Endothelial cell of umbilical vein (primary cell): Measurements from ENCODE around the gene TAMALIN. TPM values are rescaled to one million over a fixed set of nuclear protein-coding genes. Genes with fewer than 3 reads are reported as not detected.

Source experiments
- BruUV-seq: library from RNA; stranded (reverse); fragments of 400-500 nt; replicated peaks from 2 replicates; lab custom pipeline; 2021; lab: Mats Ljungman, UMichigan
- CTCF ChIA-PET: fragments of 300-600, 350-600 bp; sonication (Branson Sonifier 250); formaldehyde crosslinking; loops from one replicate; lab custom pipeline; 2021; ENCODE audit warnings: antibody characterized with exemption, inconsistent platforms; lab: Charles Lee
- POLR2A ChIA-PET: fragments of 300-600, 350-600 bp; sonication (Branson Sonifier 250); formaldehyde crosslinking; loops from one replicate; lab custom pipeline; 2021; ENCODE audit warnings: antibody characterized with exemption, inconsistent platforms; lab: Charles Lee
- DNase-seq: peaks from one replicate; pipeline ENCODE4 v3.0.0-alpha.2; 2011; ENCODE audit warnings: low read depth, low spot score
- FAIRE-seq: peaks from 2 replicates; lab custom pipeline; 2011; peaks lifted over from hg19 to GRCh38; lab: Jason Lieb, UNC
- H2AFZ ChIP-seq: 2 replicates; pipeline ENCODE4 v1.6.0; 2012; ENCODE audit warnings: low read depth, low read length, control low read depth, inconsistent platforms
- H3K27ac ChIP-seq: 2 replicates; pipeline ENCODE4 v1.5.1; 2011; ENCODE audit warnings: low read depth, mild to moderate bottlenecking, control low read depth, low read length, moderate library complexity; ENCODE audit not compliant: insufficient read depth
- H3K27me3 ChIP-seq, 2 experiments: 2 replicates each; pipeline versions ENCODE4 v1.6.0 to v1.6.1; 2011; ENCODE audit warnings: low read length in 2 of 2, mixed read lengths in 1 of 2; ENCODE audit not compliant: control insufficient read depth in 2 of 2, insufficient read depth in 2 of 2
- H3K36me3 ChIP-seq, 2 experiments: 2 replicates in 1 of 2; 3 replicates in 1 of 2; pipeline ENCODE4 v1.5.1; 2011; ENCODE audit warnings: low read length in 2 of 2, mild to moderate bottlenecking in 1 of 2, moderate library complexity in 1 of 2; ENCODE audit not compliant: control insufficient read depth in 2 of 2, insufficient read depth in 2 of 2; ENCODE audit errors: extremely low read depth in 1 of 2
- H3K4me1 ChIP-seq: 3 replicates; pipeline ENCODE4 v1.5.1; 2011; ENCODE audit warnings: mild to moderate bottlenecking, low read length; ENCODE audit not compliant: control insufficient read depth, insufficient read depth; ENCODE audit errors: extremely low read depth
- H3K4me2 ChIP-seq: 2 replicates; pipeline ENCODE4 v1.6.1; 2011; ENCODE audit warnings: low read length, control low read depth, mixed read lengths; ENCODE audit not compliant: insufficient read depth
- H3K4me3 ChIP-seq, 3 experiments: fragments of 200-600 bp in 1 of 3; sonication (generic), shearing (Covaris generic) in 1 of 3; replicated peaks in 1 of 3; 2 replicates each; pipeline ENCODE4 v1.5.1; 2011 to 2016; ENCODE audit warnings: control low read depth in 3 of 3, low read length in 3 of 3, mild to moderate bottlenecking in 2 of 3, inconsistent platforms in 1 of 3, low read depth in 1 of 3, moderate library complexity in 1 of 3; ENCODE audit not compliant: insufficient read depth in 1 of 3
- H3K79me2 ChIP-seq: 2 replicates; pipeline ENCODE4 v1.6.0; 2012; ENCODE audit warnings: low read length, inconsistent platforms; ENCODE audit not compliant: control insufficient read depth, insufficient read depth
- H3K9ac ChIP-seq: replicated peaks from 2 replicates; pipeline ENCODE3; 2011; ENCODE audit warnings: low read length, control low read depth; ENCODE audit not compliant: insufficient read depth; ENCODE audit errors: extremely low read depth
- H3K9me1 ChIP-seq: replicated peaks from 3 replicates; pipeline ENCODE4 v1.6.0; 2011; ENCODE audit warnings: mild to moderate bottlenecking, low read length; ENCODE audit not compliant: control insufficient read depth, insufficient read depth; ENCODE audit errors: extremely low read depth
- H3K9me3 ChIP-seq: replicated peaks from 2 replicates; pipeline ENCODE4 v1.5.1; 2012; ENCODE audit warnings: low read length, inconsistent platforms; ENCODE audit not compliant: control insufficient read depth, insufficient read depth
- H4K20me1 ChIP-seq: replicated peaks from 2 replicates; pipeline ENCODE3; 2011; ENCODE audit warnings: mild to moderate bottlenecking, low read length; ENCODE audit not compliant: control insufficient read depth, insufficient read depth; ENCODE audit errors: extremely low read depth
- CTCF ChIP-seq, 2 donors: IDR thresholded peaks; 1 replicate in 1 of 2; 2 replicates in 1 of 2; pipeline ENCODE4 v1.5.1; 2011; ENCODE audit warnings: low read length in 2 of 2, mild to moderate bottlenecking in 2 of 2, moderate library complexity in 2 of 2, control low read depth in 1 of 2, inconsistent platforms in 1 of 2, low read depth in 1 of 2; ENCODE audit not compliant: insufficient read depth in 1 of 2; ENCODE audit errors: extremely low read depth in 1 of 2
- EZH2 ChIP-seq: IDR thresholded peaks from 2 replicates; pipeline ENCODE4 v1.6.1; 2012; ENCODE audit warnings: borderline replicate concordance, low read depth, mild to moderate bottlenecking, moderate library complexity, low read length, inconsistent platforms; ENCODE audit not compliant: severe bottlenecking
- FOS ChIP-seq: IDR thresholded peaks from 2 replicates; pipeline ENCODE4 v1.6.1; 2011; ENCODE audit warnings: mild to moderate bottlenecking, low read length, moderate library complexity, borderline replicate concordance; ENCODE audit not compliant: insufficient read depth
- GATA2 ChIP-seq: IDR thresholded peaks from 2 replicates; pipeline ENCODE4 v1.7.0; 2011; ENCODE audit warnings: low read depth, mild to moderate bottlenecking, moderate library complexity, mixed read lengths, low read length; ENCODE audit not compliant: insufficient read length, insufficient read depth
- JUN ChIP-seq: IDR thresholded peaks from 2 replicates; pipeline ENCODE4 v1.6.1; 2011; ENCODE audit warnings: borderline replicate concordance, low read depth; ENCODE audit not compliant: insufficient read length, insufficient read depth
- MAX ChIP-seq: IDR thresholded peaks from 2 replicates; pipeline ENCODE4 v1.6.1; 2011; ENCODE audit not compliant: insufficient read depth, insufficient read length
- MYC ChIP-seq: IDR thresholded peaks from one replicate; pipeline ENCODE4 v1.6.1; 2011; ENCODE audit warnings: mild to moderate bottlenecking, low read depth, low read length
- POLR2A ChIP-seq: IDR thresholded peaks from 2 replicates; pipeline ENCODE4 v1.6.1; 2012; ENCODE audit warnings: low read depth, mild to moderate bottlenecking, control low read depth, low read length
- POLR2AphosphoS5 ChIP-seq: IDR thresholded peaks from 2 replicates; pipeline ENCODE4 v1.6.1; 2012; ENCODE audit warnings: low read depth, mild to moderate bottlenecking, control low read depth, low read length, moderate library complexity; ENCODE audit not compliant: insufficient read depth
- dilution Hi-C: fragments of 300-500 bp; cut with MboI; formaldehyde crosslinking; loops from one replicate; pipeline ENCODE4 v1.15.0; 2019; ENCODE audit warnings: low sequenced_read_pairs; ENCODE audit not compliant: extremely low pct_ligation_motif_present
- intact Hi-C: fragments of 100-400 bp; cut with micrococcal nuclease; formaldehyde crosslinking; loops from one replicate; pipeline ENCODE4 v1.10.0; 2022
- polyA plus RNA-seq, 4 experiments: library from polyadenylated mRNA; depleted of rRNA in 3 of 4; stranded (reverse) in 3 of 4; unstranded in 1 of 4; fragments of >200 nt; gene quantifications; 2 replicates each; pipeline versions ENCODE4 v1.2.1 to v1.2.3, GENCODE V29; 2011 to 2012; ENCODE audit warnings: missing spikeins in 1 of 4
- total RNA-seq: library from RNA; stranded (reverse); gene quantifications from 2 replicates; pipeline ENCODE4 v1.2.3, GENCODE V29; 2021

TAMALIN gene
- total and polyA plus RNA-seq, 2 donors (not counting 3 experiments of a cell fraction or from before 2014, with no cell fraction given), result 53.3 to 87.5 TPM

GRCh38 chr12:51994959-51995358 is 11.8 kb upstream of the TAMALIN start:
- TF ChIP-seq POLR2A (no peak), GATA2 (no peak), POLR2AphosphoS5 (no peak), EZH2 (no peak), CTCF (IDR thresholded peaks at IDR 0.05; ENCODE audit: extremely low read depth in 1 of 2, insufficient read depth in 1 of 2, low read depth in 1 of 2, low read length in 2 of 2) (no peak), FOS (no peak), MYC (no peak), MAX (no peak), JUN (no peak)
- no peak overlapping the region for H3K27ac ChIP-seq
- H3K27me3 ChIP-seq, result no peaks in the 10 kb centered on the region
- H4K20me1 ChIP-seq, result no peaks in the 10 kb centered on the region
- BruUV-seq, result no TSS peak
- H3K9ac ChIP-seq, result no peak overlapping the region
- H3K79me2 ChIP-seq, result peaks cover 4% of the 10 kb centered on the region
- H3K36me3 ChIP-seq, result peaks cover 25 to 39% of the 10 kb centered on the region in 2 experiments
- dilution Hi-C loops (no loop called here), intact Hi-C loops (no loop called here)
- no peaks in the 10 kb centered on the region for H3K4me1 ChIP-seq
- H3K4me3 ChIP-seq, result no peak overlapping the region
- H3K4me2 ChIP-seq, result no peak overlapping the region
- ChIA-PET CTCF (interaction anchor here (1.5 to 3.6 kb wide), 4 partner anchors 8 to 30 kb away, joined by 8 to 84 read pairs (median 21); no protein-coding TSS in a partner anchor), POLR2A (interaction anchor here (0.6 to 1.3 kb wide), 2 partner anchors 8 to 1827 kb away, joined by 3 to 4 read pairs; no protein-coding TSS in a partner anchor)
- FAIRE-seq (no peak), DNase-seq (no peak)
- no peaks in the 10 kb centered on the region for H3K9me3 ChIP-seq
- no peaks in the 10 kb centered on the region for H3K9me1 ChIP-seq
- H2AFZ ChIP-seq, result no peak overlapping the region
